PC-3 (cell line): ENCODE measurements around the gene IPCEF1. TPM values are rescaled to one million over a fixed set of nuclear protein-coding genes. Genes with fewer than 3 reads are reported as not detected.

Experiments
- ATAC-seq: fragments of 200-7000 bp; cut with Tn5 transposase; 2 replicates; pipeline ENCODE4 v1.9.1; 2020; ENCODE audit warnings: mild to moderate bottlenecking, moderate library complexity
- BruUV-seq: library from RNA; stranded (reverse); fragments of 400-500 nt; replicated peaks from 2 replicates; lab custom pipeline; 2021; lab: Mats Ljungman, UMichigan
- CTCF ChIA-PET: fragments of 300-600 bp; sonication (Branson Sonifier 250); formaldehyde crosslinking; loops from one replicate; lab custom pipeline; 2022; ENCODE audit warnings: antibody characterized with exemption; lab: Charles Lee
- POLR2A ChIA-PET: fragments of 300-600 bp; sonication (Branson Sonifier 250); formaldehyde crosslinking; loops from one replicate; lab custom pipeline; 2022; ENCODE audit warnings: antibody characterized with exemption; ENCODE audit not compliant: unreplicated experiment; lab: Charles Lee
- DNase-seq: peaks from one replicate; pipeline ENCODE4 v3.0.0-alpha.2; 2015
- H2AFZ ChIP-seq: fragments of 300-600 bp; sonication (generic); 2 replicates; pipeline ENCODE4 v1.6.0; 2016; ENCODE audit warnings: antibody characterized with exemption, low read length
- H3F3A ChIP-seq: fragments of 300-600 bp; sonication (generic); one replicate; pipeline ENCODE4 v1.6.0; 2017; ENCODE audit warnings: antibody characterized with exemption, low read length, control low read depth, mild to moderate bottlenecking; ENCODE audit not compliant: unreplicated experiment
- H3K27ac ChIP-seq: fragments of 300-600 bp; sonication (generic); 2 replicates; pipeline ENCODE4 v1.5.1; 2016; ENCODE audit warnings: mild to moderate bottlenecking, low read length
- H3K27me3 ChIP-seq: fragments of 300-600 bp; sonication (generic); 2 replicates; pipeline ENCODE4 v1.6.1; 2016; ENCODE audit warnings: low read length, mixed read lengths
- H3K36me3 ChIP-seq: fragments of 300-600 bp; sonication (generic); 2 replicates; pipeline ENCODE4 v1.6.1; 2016; ENCODE audit warnings: low read depth, mixed run types, low read length, mixed read lengths
- H3K4me1 ChIP-seq: fragments of 300-600 bp; sonication (generic); 2 replicates; pipeline ENCODE4 v1.5.1; 2016; ENCODE audit warnings: low read length; ENCODE audit not compliant: insufficient read depth
- H3K4me2 ChIP-seq: fragments of 300-600 bp; sonication (generic); 2 replicates; pipeline ENCODE4 v1.6.0; 2016; ENCODE audit warnings: low read length
- H3K4me3 ChIP-seq: fragments of 300-600 bp; sonication (generic); 2 replicates; pipeline ENCODE4 v1.5.1; 2016; ENCODE audit warnings: mild to moderate bottlenecking, low read length, mixed read lengths
- H3K79me2 ChIP-seq: fragments of 300-600 bp; sonication (generic); 2 replicates; pipeline ENCODE4 v1.6.1; 2017; ENCODE audit warnings: low read length, mixed read lengths
- H3K9ac ChIP-seq: fragments of 300-600 bp; sonication (generic); 2 replicates; pipeline ENCODE4 v1.6.0; 2016; ENCODE audit warnings: mild to moderate bottlenecking, low read length
- H3K9me2 ChIP-seq: fragments of 300-600 bp; sonication (generic); replicated peaks from 2 replicates; pipeline ENCODE4 v1.6.1; 2016; ENCODE audit warnings: mixed run types, low read length, mixed read lengths
- H3K9me3 ChIP-seq: fragments of 300-600 bp; sonication (generic); 2 replicates; pipeline ENCODE4 v1.6.1; 2016; ENCODE audit warnings: low read length, mixed read lengths
- H4K20me1 ChIP-seq: fragments of 300-600 bp; sonication (generic); 2 replicates; pipeline ENCODE4 v1.6.1; 2016; ENCODE audit warnings: low read length, mixed read lengths
- CTCF ChIP-seq: fragments of 300-600 bp; sonication (generic); conservative IDR thresholded peaks from 2 replicates; pipeline ENCODE4 v1.5.1; 2017; ENCODE audit warnings: antibody characterized with exemption, low read depth, mild to moderate bottlenecking, low read length
- EZH2 ChIP-seq: fragments of 300-600 bp; sonication (generic); IDR thresholded peaks from one replicate; pipeline ENCODE4 v1.6.1; 2017; ENCODE audit warnings: antibody characterized with exemption, mild to moderate bottlenecking, low read length; ENCODE audit not compliant: unreplicated experiment
- EZH2phosphoT487 ChIP-seq: fragments of 300-600 bp; sonication (generic); IDR thresholded peaks from 2 replicates; pipeline ENCODE4 v1.6.1; 2018; ENCODE audit warnings: mild to moderate bottlenecking, antibody characterized with exemption, low read length, borderline replicate concordance
- intact Hi-C: fragments of 100-400 bp; cut with micrococcal nuclease; formaldehyde crosslinking; loops from 2 replicates; pipeline ENCODE4 v1.9.0; 2023
- total RNA-seq: library from RNA; depleted of rRNA; stranded (reverse); fragments of >200 nt; gene quantifications from 2 replicates; pipeline ENCODE4 v1.2.3, GENCODE V29; 2014

Gene IPCEF1
- total RNA-seq, 1 experiment from 2014 or later, result 0.29 TPM

GRCh38 chr6:154367839-154368695, 11.5 kb upstream of the IPCEF1 start:
- intact Hi-C loops, result no loop called here
- H3K4me3 ChIP-seq, result no peak overlapping the region
- no peak overlapping the region for H2AFZ ChIP-seq
- no peaks in the 10 kb centered on the region for H3K9me3 ChIP-seq
- no peaks in the 10 kb centered on the region for H3K9me2 ChIP-seq
- ChIA-PET CTCF (no interaction called here), POLR2A (no interaction called here)
- H4K20me1 ChIP-seq, result no peaks in the 10 kb centered on the region
- no peaks in the 10 kb centered on the region for H3K4me1 ChIP-seq
- no peak overlapping the region for H3K27ac ChIP-seq
- TF ChIP-seq EZH2phosphoT487 (no peak), CTCF (no peak), EZH2 (no peak)
- no peak overlapping the region for H3K4me2 ChIP-seq
- BruUV-seq, result no TSS peak
- DNase-seq (peak; percentile 9), ATAC-seq (no peak)
- H3K9ac ChIP-seq, result no peak overlapping the region
- H3K79me2 ChIP-seq, result no peaks in the 10 kb centered on the region
- no peaks in the 10 kb centered on the region for H3K36me3 ChIP-seq
- H3K27me3 ChIP-seq, result no peaks in the 10 kb centered on the region
- H3F3A ChIP-seq, result no peaks in the 10 kb centered on the region

- no peaks in the 10 kb centered on the region for H3K27me3 ChIP-seq
- H3K27ac ChIP-seq, result no peak overlapping the region
- no TSS peak for BruUV-seq
- ATAC-seq (no peak), DNase-seq (no peak)
- no peaks in the 10 kb centered on the region for H4K20me1 ChIP-seq
- H3K36me3 ChIP-seq, result no peaks in the 10 kb centered on the region
- TF ChIP-seq EZH2 (no peak), CTCF (no peak), EZH2phosphoT487 (no peak)
- H3K4me3 ChIP-seq, result no peak overlapping the region
- H3K4me1 ChIP-seq, result no peaks in the 10 kb centered on the region
- no peaks in the 10 kb centered on the region for H3K9me2 ChIP-seq
- no peaks in the 10 kb centered on the region for H3K79me2 ChIP-seq
- ChIA-PET CTCF (no interaction called here), POLR2A (no interaction called here)
- intact Hi-C loops, result no loop called here
- H3K4me2 ChIP-seq, result no peak overlapping the region
- no peaks in the 10 kb centered on the region for H3K9me3 ChIP-seq
- H3K9ac ChIP-seq, result no peak overlapping the region
- H2AFZ ChIP-seq, result no peak overlapping the region
- no peaks in the 10 kb centered on the region for H3F3A ChIP-seq
These were observed 10.7 kb upstream of the IPCEF1 start for GRCh38 chr6:154367336-154367735.

GRCh38 chr6:154363821-154364220, 7.2 kb upstream of the IPCEF1 start:
- intact Hi-C loops, result no loop called here
- Histone ChIP-seq H3F3A (no peaks in the 10 kb centered on the region), H3K9me3 (no peaks in the 10 kb centered on the region), H3K27ac (no peak overlapping the region), H3K4me1 (no peaks in the 10 kb centered on the region), H3K36me3 (no peaks in the 10 kb centered on the region), H3K9me2 (no peaks in the 10 kb centered on the region), H4K20me1 (no peaks in the 10 kb centered on the region), H2AFZ (no peak overlapping the region), H3K9ac (no peak overlapping the region), H3K27me3 (no peaks in the 10 kb centered on the region), H3K4me3 (no peak overlapping the region), H3K4me2 (no peak overlapping the region), H3K79me2 (no peaks in the 10 kb centered on the region)
- BruUV-seq, result no TSS peak
- TF ChIP-seq CTCF, result no peak
- TF ChIP-seq EZH2phosphoT487, result no peak
- TF ChIP-seq EZH2, result no peak
- ChIA-PET CTCF (no interaction called here), POLR2A (no interaction called here)
- ATAC-seq (no peak), DNase-seq (no peak)
